ENCODE data around the gene SLC30A9.

SLC30A9 gene

DNA sequence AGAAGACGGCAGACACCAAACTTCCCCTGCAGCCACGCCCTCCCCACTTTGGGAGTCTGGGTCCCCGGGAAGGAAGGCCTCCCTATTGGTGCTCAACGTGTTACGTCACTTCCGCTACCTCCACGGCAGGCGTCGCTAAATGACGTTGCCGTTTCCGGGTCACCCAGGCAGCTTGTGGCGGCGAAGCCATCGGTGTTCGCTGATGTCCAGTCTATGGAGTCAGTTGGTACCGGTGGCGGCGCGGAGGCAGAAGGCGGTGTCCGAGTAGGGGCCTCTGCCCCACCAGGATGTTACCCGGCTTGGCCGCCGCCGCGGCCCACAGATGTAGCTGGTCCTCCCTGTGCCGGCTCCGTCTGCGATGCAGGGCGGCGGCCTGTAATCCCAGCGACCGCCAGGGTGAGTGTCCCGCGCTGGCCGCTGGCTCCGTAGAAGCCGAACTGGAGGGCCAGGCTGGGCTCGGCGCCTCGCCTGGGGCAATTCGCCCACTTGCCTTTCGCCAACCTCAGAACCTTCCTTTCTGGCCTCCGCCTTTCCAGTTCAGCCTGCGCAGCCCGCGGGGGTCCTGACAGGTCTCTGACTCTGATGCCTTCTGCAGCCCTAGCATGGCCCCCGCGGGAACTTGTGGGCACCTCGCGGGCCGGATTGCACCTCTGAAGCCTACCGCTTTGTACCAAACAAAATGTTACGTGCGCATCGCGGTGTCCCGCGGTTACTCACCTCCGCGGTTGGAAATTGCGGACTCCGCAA is at the start of gene SLC30A9:
TSS of gene SLC30A9 (plus strand) at position 166 of the 747 bp plus-strand sequence. CDS start at position 288, 122 bp downstream.
- peak; percentile 92 for DNase-seq (ENCODE audit: low read depth)

DNA sequence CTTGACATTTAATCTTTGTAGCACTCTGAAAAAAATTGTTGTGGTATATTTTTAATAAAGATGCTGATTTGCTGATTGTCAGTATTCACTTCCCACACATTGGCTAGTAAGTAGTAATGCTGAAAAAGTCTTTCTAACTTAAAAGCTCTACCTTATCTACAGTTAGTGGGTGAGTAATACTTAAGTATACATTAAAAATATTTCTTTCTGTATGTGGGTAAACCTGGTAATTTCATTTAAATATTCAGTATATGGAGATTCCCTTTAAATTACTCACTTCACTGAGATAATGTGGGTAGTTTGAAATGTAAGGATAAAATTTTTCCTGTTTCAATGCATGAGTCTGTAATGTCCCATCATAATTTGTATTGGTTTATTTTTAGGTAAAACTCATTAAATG is 49.5 kb upstream of the SLC30A9 start:
- DNase-seq (ENCODE audit: low read depth), result no peak

GRCh38 chr4:41943506-41943905 is 46.8 kb upstream of the SLC30A9 start:
- DNase-seq (ENCODE audit: low read depth), result no peak

DNA sequence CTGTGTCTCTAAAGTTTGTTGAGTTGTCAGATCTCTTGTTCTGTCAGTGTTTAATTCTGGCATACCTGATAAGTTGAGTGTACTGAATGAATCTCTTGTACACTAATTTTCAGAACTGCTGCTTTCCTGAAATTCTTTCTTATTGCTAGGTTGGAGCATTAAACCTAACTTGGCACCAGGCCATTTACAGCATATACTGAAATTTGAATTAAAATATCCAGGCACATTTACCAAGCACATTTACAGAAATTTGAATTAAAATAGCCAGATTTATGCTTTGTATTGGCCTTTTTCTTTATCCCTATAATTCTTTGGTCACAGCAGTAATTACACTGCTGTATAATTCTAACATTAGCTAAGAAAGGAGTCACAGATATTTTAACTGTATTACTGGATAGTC is 46.2 kb upstream of the SLC30A9 start:
- DNase-seq (ENCODE audit: low read depth), result no peak

DNA sequence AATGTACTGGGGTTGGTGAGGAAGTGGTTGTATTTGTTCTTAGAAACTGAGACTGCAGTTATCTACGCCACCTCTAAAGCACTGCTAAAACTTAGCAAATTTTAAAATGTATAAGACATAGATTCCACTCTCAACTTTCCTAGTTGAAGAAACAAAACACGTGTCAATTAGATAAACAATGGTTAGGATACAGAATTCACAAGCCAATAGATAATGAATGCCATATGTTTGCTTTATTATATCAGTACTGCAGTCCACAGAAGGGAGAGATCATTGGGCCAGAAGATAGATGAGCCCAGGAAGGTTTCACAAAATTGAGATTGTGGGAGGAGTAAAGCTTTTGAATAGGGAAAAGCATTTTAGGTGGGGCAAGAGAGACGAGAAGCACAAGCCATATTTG is 40.8 kb upstream of the SLC30A9 start:
- DNase-seq (ENCODE audit: low read depth), result no peak

DNA sequence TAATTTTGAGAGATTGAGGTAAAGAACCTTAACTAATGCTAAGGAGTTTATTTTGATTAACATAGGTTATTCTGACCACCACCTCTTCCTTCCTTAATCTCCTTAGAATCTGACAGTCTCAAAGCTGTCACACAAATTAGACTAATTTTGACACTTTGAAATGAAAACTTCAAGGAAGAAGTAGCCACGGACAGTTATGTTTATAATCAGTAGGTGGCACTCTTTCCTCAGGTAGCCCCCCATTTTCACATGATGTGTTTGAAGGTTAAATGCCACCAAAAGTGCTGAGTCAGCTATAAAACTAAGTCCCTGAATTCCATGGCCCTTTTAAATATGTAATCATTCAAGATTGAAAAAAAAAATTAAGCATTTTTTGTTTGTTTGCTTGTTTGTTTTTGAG is 32.7 kb upstream of the SLC30A9 start:
- no peak for DNase-seq (ENCODE audit: low read depth)

DNA sequence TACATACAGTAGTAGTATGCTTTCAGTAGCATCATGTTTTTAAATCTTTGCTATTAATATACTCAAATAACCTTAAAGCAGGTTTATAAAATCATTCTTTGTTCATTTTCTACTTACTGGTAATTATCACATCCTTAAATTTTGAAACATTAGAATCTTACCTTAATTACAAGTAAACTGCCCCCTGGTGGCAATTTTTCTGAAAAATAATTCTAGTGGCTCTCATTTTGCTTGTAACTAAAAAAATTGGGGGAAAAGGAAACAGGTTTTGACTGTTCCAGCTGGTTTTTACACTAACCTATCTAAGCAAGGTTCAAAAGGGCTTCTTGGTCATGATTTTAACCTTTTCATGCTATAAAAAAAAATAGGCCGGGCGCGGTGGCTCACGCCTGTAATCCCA is 27.2 kb upstream of the SLC30A9 start:
- DNase-seq (ENCODE audit: low read depth), result peak; percentile 3

DNA sequence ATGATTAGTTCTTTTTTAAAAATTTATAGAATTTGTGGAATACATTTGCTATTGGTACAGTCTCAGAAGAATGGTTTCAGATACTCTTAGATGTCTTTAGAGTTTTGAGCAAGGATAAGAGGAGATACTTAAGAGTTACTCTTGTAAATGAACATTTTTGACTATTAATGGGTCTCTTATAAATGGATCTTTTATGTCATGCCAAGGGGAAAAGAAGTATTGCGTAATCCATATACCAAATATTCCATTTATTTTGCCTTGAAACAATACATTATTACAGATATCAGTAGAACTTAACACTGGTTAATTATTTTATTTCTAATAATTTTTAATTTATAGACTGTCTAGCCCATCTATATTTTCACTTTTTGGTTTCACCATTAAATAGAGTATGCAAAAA is 25.9 kb upstream of the SLC30A9 start:
- no peak for DNase-seq (ENCODE audit: low read depth)

- no peak for DNase-seq (ENCODE audit: low read depth)
Measured at GRCh38 chr4:41967392-41967791, 22.9 kb upstream of the SLC30A9 start.

- DNase-seq (ENCODE audit: low read depth), result no peak
Measured at GRCh38 chr4:41969671-41970070, 20.7 kb upstream of the SLC30A9 start.

- no peak for DNase-seq (ENCODE audit: low read depth)
Measured at GRCh38 chr4:41975341-41975740, 15.0 kb upstream of the SLC30A9 start.

DNA sequence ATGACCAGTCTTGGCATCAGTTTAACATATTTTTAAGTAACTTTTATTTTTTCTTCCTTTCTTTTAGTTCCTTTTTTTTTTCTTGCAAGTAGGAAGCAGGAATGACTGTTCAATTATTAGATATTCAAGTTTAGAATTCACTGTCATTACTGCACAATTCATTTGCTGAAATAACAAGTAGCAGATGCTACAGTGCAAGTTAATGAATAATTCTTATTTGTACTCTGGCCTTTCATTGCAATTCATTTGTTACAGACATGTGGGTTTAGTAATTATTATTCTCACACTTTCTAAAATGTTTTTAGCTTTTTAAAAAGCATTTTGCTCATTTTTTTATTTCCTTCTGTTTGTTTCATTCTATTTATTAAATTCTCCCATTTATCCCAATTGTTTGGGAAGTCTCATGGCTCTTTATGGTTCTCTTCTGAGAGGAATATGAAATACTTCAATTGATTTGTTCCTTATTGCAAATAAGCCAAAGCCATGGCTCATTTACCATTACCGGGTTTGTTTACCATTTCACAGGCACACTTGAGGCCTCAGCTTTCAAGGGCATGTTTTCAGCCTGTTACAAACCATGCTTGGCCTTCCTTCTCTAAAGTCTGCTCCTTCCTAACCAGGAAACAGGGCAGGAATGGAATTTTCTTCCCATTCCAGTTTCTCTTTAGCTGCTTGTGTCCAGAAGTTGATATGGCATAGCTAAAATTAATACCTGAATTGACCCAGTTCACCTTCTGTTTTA is 13.4 kb upstream of the SLC30A9 start:
- DNase-seq (ENCODE audit: low read depth), result no peak

DNA sequence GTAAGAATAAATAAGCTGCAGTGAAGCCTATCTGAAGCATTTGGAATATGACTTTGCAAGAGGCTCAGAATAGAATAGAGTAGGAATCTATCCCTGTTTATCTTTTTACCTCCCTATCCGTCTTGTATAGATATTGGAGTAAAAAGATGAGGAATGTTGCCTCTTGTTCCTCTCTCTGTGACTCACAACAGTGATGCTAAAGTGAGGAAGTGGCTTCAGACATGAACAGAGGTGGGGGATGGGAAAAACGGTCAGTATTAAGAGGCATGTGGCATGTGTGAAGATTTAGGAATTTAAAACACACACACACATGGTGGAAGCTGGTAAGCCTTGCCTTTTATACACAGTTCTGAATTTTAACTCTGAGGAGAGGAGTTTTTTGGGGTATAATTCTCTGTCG is 12.6 kb upstream of the SLC30A9 start:
- DNase-seq (ENCODE audit: low read depth), result no peak

GRCh38 chr4:41981456-41981855 is 8.9 kb upstream of the SLC30A9 start, which contains the start of gene DCAF4L1:
Gene DCAF4L1 (plus strand): TSS chr4:41981756. CDS start chr4:41981793, 37 bp downstream.
- no peak for DNase-seq (ENCODE audit: low read depth)

GRCh38 chr4:41982716-41983115 is 7.6 kb upstream of the SLC30A9 start:
- DNase-seq (ENCODE audit: low read depth), result no peak

DNA sequence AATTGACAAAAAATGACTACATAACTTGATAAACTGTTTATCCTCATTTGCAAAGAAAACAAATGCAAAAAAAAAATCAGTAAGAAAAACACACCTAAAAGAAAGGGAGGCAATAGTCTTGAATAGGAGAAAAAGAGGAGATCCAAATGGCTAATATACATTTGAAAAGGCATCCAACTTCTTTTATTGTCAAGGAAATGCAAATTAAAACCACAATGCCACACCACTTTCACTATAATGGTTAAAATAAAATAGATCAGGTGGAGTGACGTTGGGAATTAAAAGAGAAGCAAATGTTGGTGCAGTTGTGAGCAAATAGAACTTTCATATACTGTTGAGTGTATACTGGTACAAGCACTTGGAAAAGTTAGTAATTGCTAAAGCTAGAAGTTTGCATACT is 5.2 kb upstream of the SLC30A9 start:
- DNase-seq (ENCODE audit: low read depth), result no peak

GRCh38 chr4:41989994-41990364 is 351 bp upstream of the SLC30A9 start:
- DNase-seq (ENCODE audit: low read depth), result no peak

DNA sequence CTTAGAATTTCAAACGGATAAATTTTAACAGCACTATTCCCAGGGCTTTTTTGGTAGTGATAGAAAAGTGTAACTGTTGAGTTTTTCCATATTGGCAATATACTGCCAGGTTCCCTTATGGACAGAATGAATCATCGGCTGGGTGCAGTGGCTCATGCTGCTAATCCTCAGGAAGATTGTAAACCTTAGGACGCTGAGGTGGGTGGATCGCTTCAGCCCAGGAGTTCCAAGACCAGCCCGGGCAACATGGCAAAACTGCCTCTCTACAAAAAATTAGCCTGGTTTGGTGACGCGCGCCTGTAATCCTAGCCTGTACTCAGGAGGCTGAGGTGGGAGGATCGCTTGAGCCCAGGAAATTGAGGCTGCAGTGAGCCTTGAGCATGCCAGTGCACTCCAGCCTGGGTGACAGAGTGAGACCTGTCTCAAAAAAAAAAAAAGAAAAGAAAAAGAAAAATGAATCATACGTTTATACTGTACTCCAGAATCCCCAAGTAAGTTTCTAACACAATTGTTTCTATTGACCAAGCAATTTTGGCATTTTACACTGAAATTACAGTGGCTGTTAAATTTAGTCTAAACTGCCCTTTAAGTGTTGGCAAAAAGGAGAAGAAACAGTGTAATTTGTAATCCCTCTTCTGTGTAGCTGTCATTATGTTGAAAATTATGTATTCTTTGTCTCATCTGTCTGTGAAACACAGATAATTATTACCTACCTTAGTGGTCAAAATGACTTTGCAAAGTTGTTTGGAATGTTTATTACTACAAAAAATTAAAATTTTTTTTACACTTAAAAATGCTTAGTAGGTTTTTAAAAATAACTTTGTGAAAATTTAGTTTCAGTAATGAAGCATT is 1.8 kb downstream of the SLC30A9 start:
- DNase-seq (ENCODE audit: low read depth), result no peak

DNA sequence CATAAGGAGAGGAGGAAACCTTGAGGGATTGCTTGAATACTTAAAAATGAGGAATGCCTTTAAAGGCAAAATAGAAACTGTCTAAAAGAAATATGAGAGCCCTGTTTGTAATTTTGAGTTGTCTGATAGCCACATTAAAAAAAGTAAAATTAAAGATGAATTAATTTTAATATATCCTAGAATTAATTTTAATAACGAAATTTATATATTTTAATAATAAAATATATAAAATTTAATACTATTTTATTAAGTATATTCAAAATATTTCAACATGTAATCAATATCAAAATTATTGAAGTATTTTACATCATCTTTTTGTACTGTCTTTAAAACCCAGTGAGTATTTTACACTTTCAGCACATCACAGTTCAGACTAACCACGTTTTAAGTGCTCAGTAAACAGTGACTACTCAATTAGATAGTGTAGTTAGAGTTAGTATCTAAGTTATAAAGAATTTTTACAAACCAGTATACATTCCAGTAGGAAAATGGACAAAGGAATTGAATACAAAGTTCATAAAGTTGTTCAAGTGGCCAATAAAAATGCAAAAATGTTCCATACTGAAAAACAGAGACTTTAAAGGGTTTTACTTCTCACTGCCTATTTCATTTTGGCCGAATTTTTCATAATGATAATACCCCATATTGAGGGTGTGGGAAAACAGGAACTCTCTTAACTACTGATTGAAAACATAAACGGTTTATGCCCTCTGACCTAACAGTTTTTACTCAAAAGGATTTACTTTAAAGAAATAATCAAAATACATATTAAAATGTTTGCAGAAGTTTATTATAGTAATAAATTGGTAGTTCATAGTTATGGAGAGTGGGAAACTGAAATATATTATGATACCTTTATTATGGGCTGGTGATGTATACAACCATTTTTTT is 2.9 kb downstream of the SLC30A9 start:
- DNase-seq (ENCODE audit: low read depth), result no peak

GRCh38 chr4:41994461-41994985 is 4.2 kb downstream of the SLC30A9 start:
- no peak for DNase-seq (ENCODE audit: low read depth)

DNA sequence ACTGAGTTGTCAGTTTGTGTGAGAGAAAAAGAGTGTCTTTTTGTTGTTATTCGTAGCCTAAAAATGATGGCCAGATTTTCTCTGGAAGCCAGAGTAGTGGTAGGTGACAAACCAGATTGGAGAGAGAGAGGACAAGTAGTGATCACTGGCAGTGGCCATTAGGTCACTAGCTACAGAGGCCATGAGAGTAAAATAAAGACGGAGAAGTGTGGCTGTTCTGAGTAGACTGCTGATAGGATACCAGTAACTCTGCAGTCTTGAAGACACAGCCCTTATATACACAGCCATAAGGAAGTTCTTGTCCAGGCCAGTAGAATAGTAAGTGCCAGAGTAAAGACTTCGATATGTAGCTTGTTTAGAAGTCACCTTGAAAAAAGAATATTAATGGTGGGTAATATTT is 7.7 kb downstream of the SLC30A9 start:
- DNase-seq (ENCODE audit: low read depth), result no peak

Data from stromal cell of bone marrow (primary cell).